Body of pancreas (tissue), 4 donors: ENCODE data around the gene LDB2. TPM values are rescaled to one million over a fixed set of nuclear protein-coding genes. Genes with fewer than 3 reads are reported as not detected.

ENCODE experiments used
- ATAC-seq: fragments of 150-250 bp; one replicate; pipeline ENCODE4 v1.9.1; 2016
- DNase-seq, 4 donors: peaks; one replicate each; pipeline ENCODE4 v3.0.0-alpha.2; 2019
- H3K27ac ChIP-seq, 4 donors: fragments of 200-600 bp; sonication (generic); 1 replicate in 3 of 4; 2 replicates in 1 of 4; pipeline versions ENCODE4 v1.5.1 to v1.6.1; 2016 to 2019; ENCODE audit warnings: mild to moderate bottlenecking in 1 of 4, mixed read lengths in 1 of 4, moderate library complexity in 1 of 4
- H3K27me3 ChIP-seq, 2 donors: fragments of 200-600 bp; sonication (generic); one replicate each; pipeline ENCODE4 v1.6.0; 2016; ENCODE audit warnings: mild to moderate bottlenecking in 1 of 2
- H3K36me3 ChIP-seq, 2 donors: fragments of 200-600 bp; sonication (generic); replicated peaks in 1 of 2; 2 replicates each; pipeline ENCODE4 v1.5.1; 2016; ENCODE audit warnings: low read depth in 2 of 2; ENCODE audit not compliant: insufficient read depth in 1 of 2
- H3K4me1 ChIP-seq: fragments of 200-600 bp; sonication (generic); one replicate; pipeline ENCODE4 v1.6.0; 2016
- H3K4me3 ChIP-seq, 2 donors: fragments of 200-600 bp; sonication (generic); 1 replicate in 1 of 2; 2 replicates in 1 of 2; pipeline ENCODE4 v1.5.1; 2016 to 2019
- H3K9me3 ChIP-seq, 3 donors: fragments of 200-600 bp; sonication (generic); 1 replicate in 2 of 3; 2 replicates in 1 of 3; pipeline ENCODE4 v1.5.1; 2016
- POLR2A ChIP-seq, 3 donors: fragments of 450-650 bp; IDR thresholded peaks; one replicate each; pipeline ENCODE4 v1.6.1; 2016; ENCODE audit warnings: antibody characterized with exemption in 3 of 3, mild to moderate bottlenecking in 2 of 3
- WGBS, 2 donors: methylation state at CpG; one replicate each; pipeline ENCODE4 v1.1.5; 2017; 5-methylcytosine and 5-hydroxymethylcytosine counted together
- intact Hi-C: fragments of 100-400 bp; cut with DNase I; formaldehyde crosslinking; loops from one replicate; pipeline ENCODE4 v1.15.1; 2023
- total RNA-seq, 2 donors: library from RNA; depleted of rRNA; stranded (reverse); fragments of >200 nt; gene quantifications; one replicate each; pipeline ENCODE4 v1.1.0, GENCODE V29; 2016
- TF ChIP-seq, protein P1 (sequence below), 7 experiments: fragments of 450-650 bp in 4 of 7; fragments of 200-600 bp in 3 of 7; sonication (generic) in 3 of 7; IDR thresholded peaks; one replicate each; pipeline ENCODE4 v1.5.1; 2016 to 2019; ENCODE audit warnings: antibody characterized with exemption in 7 of 7

Gene LDB2
- total RNA-seq, 2 donors from 2014 or later = 14.8 to 16.5 TPM

DNA sequence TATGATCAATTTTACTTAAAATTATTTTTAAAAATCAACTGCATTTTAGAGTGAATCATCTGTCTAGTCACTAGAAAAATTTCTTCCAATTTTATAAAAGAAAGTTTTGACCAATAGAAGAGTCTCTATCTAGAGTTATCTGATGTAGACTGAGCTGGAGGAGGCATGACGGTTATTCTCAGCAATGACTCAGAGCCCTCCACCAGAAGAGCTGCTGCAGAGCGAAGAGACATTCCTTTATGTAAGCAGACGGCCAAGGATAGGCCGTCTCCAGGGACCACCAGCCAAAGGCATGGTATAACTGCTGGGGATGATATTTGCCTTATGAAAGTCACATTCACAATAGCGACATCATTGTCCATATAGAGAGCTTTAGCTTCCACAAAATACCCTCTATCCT is 23.0 kb downstream of the LDB2 start:
- H3K27ac ChIP-seq = no peak overlapping the region
- WGBS, 2 donors = 54 to 63% methylated on average over 5 of the region's 5 CpGs
- no peaks in the 10 kb centered on the region for H3K27me3 ChIP-seq
- ATAC-seq (no peak), DNase-seq (no peak)
- no peaks in the 10 kb centered on the region for H3K36me3 ChIP-seq
- no peaks in the 10 kb centered on the region for H3K9me3 ChIP-seq
- no peak for TF ChIP-seq POLR2A (IDR thresholded peaks at IDR 0.05)
- TF ChIP-seq, protein P1, sequence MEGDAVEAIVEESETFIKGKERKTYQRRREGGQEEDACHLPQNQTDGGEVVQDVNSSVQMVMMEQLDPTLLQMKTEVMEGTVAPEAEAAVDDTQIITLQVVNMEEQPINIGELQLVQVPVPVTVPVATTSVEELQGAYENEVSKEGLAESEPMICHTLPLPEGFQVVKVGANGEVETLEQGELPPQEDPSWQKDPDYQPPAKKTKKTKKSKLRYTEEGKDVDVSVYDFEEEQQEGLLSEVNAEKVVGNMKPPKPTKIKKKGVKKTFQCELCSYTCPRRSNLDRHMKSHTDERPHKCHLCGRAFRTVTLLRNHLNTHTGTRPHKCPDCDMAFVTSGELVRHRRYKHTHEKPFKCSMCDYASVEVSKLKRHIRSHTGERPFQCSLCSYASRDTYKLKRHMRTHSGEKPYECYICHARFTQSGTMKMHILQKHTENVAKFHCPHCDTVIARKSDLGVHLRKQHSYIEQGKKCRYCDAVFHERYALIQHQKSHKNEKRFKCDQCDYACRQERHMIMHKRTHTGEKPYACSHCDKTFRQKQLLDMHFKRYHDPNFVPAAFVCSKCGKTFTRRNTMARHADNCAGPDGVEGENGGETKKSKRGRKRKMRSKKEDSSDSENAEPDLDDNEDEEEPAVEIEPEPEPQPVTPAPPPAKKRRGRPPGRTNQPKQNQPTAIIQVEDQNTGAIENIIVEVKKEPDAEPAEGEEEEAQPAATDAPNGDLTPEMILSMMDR (IDR thresholded peaks at IDR 0.05) = no peak
- H3K4me3 ChIP-seq = no peak overlapping the region
- intact Hi-C loops = no loop called here
- H3K4me1 ChIP-seq = no peaks in the 10 kb centered on the region

DNA sequence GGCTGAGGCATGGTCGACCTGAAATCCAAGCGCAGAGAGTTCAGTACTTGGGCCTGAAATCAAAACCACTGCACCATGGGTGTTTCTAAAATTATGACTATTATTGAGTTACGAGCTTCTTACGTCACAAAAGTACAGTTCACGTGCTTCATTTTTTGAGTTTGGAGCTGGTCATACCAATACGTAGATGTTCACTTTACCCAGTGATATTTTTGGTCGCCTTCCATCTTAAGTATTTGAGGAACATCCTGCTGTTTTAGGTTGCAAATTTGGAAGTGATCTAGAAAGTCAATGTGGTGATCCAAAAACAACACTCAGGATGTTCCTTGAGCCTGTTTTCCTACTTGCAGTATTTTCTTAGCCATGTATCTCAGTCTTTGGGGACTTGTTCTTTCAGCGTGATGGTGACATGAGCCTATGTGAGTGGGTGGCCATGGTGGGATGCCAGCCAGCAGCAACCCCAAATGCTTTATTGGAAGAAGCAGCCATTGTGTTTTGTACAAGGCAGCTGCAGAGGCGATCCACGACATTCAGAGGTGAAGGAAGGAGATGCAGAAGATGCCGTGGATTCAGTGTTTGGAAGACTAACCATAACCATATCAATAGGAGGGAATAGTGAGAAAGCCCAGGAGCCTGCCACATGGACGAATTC is 28.7 kb downstream of the LDB2 start:
- TF ChIP-seq, protein P1 (IDR thresholded peaks at IDR 0.05) = no peak
- no peak for TF ChIP-seq POLR2A (IDR thresholded peaks at IDR 0.05)
- Histone ChIP-seq H3K4me3 (no peak overlapping the region), H3K27ac (no peak overlapping the region), H3K27me3 (no peaks in the 10 kb centered on the region), H3K36me3 (no peaks in the 10 kb centered on the region), H3K4me1 (no peaks in the 10 kb centered on the region), H3K9me3 (no peaks in the 10 kb centered on the region)
- no peak for ATAC-seq
- intact Hi-C loops = no loop called here
- 71 to 77% methylated on average over 12 of the region's 12 CpGs for WGBS, 2 donors
- no peak for DNase-seq

DNA sequence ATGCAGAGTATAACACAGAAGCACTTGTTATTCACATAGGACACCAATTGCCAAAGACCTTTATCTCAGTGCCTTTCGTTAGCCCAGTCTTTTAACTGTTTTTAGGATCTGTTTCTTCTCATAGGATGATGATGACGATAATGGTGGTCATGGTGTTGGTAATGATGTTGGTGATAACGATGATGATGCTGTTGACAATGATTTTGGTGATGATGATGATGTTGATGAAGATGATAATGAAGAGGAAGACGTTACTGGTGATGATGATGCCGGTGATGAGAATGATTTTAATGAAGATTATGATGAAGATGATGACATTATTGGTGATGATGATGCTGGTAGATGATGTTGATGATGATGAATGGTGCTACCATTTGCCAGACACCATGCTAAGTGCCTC is 29.8 kb downstream of the LDB2 start:
- H3K27me3 ChIP-seq = no peaks in the 10 kb centered on the region
- no peaks in the 10 kb centered on the region for H3K9me3 ChIP-seq
- DNase-seq (no peak), ATAC-seq (no peak)
- no peaks in the 10 kb centered on the region for H3K4me1 ChIP-seq
- no peak for TF ChIP-seq POLR2A (IDR thresholded peaks at IDR 0.05)
- TF ChIP-seq, protein P1 (IDR thresholded peaks at IDR 0.05) = no peak
- no peaks in the 10 kb centered on the region for H3K36me3 ChIP-seq
- H3K4me3 ChIP-seq = no peak overlapping the region
- WGBS, 2 donors = 65 to 67% methylated on average over 5 of the region's 5 CpGs
- intact Hi-C loops = no loop called here
- no peak overlapping the region for H3K27ac ChIP-seq

DNA sequence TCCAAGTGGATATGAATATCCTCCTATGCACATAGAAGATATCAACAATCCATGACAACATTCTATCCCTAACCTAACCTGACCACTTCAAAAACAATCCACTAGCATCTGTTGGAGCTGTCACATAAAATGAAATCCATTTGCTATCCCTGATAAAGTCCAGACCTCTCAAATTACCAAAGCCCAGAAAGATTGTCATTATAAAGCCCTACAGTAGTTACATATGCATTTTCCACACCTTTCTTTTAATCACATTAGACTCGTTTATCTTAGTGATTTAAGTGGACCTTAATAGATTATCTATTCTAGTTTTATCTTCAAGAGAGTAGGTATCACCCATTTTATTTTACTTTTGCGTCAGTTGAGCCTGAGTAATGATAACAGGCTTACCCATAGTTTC is 30.6 kb downstream of the LDB2 start:
- no peak for TF ChIP-seq POLR2A (IDR thresholded peaks at IDR 0.05)
- TF ChIP-seq, protein P1 (IDR thresholded peaks at IDR 0.05) = no peak
- ATAC-seq (no peak), DNase-seq (no peak)
- Histone ChIP-seq H3K36me3 (no peaks in the 10 kb centered on the region), H3K27me3 (no peaks in the 10 kb centered on the region), H3K27ac (no peak overlapping the region), H3K4me1 (no peaks in the 10 kb centered on the region), H3K9me3 (no peaks in the 10 kb centered on the region), H3K4me3 (no peak overlapping the region)
- intact Hi-C loops = no loop called here
- 15 to 22% methylated on average over 2 of the region's 2 CpGs for WGBS, 2 donors

DNA sequence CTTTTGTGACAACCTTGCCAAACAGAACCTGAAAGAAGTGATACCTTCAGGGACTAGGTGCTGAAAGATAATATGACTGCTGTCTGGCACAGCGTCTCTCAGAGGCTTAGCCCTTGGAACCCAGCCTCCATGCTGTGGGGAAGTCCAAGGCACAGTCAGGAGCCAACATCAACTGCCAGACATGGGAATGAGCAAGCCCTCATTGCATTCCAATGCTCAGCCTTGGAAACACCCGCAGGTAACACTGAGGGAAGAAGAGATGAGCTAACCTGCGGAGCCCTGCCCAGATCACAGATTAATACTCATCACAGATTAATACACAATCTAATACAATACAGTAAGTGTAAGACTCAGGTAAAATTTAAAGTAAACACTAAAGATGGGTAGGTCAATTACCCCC is 31.5 kb downstream of the LDB2 start:
- Histone ChIP-seq H3K27ac (no peak overlapping the region), H3K4me1 (no peaks in the 10 kb centered on the region), H3K36me3 (no peaks in the 10 kb centered on the region), H3K27me3 (no peaks in the 10 kb centered on the region), H3K9me3 (no peaks in the 10 kb centered on the region), H3K4me3 (no peak overlapping the region)
- DNase-seq (no peak), ATAC-seq (no peak)
- no peak for TF ChIP-seq POLR2A (IDR thresholded peaks at IDR 0.05)
- TF ChIP-seq, protein P1 (IDR thresholded peaks at IDR 0.05) = no peak
- WGBS, 2 donors = 79 to 84% methylated on average over 3 of the region's 3 CpGs
- intact Hi-C loops = no loop called here
